ENCODE results near the gene ENDOU. TPM values are rescaled to one million over a fixed set of nuclear protein-coding genes. Genes with fewer than 3 reads are reported as not detected.

ENDOU gene
- total RNA-seq, 4 donors from 2014 or later = 0.32 TPM; not detected in 3

DNA sequence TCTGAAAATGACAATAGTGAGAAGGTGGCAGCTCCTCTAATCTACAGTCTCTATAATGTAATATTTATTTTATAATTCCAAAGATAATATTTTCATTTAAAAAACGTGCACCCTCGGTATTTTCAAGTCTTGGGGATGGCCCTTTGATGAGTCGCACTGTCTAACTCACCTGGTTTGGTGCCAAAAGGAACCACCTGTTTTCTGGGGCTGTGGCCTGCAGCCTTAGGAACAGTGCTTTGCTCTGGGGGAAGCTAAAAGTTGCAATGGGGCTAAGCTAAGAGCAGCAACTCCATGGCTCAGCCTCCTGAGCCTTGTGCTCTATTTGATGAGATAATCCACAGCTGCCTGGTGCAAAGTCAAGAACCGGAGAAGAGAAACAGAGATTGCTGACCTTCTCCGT, 6.4 kb upstream of the ENDOU start:
- no peak overlapping the region for H3K4me3 ChIP-seq
- intact Hi-C loops (cut with DNase I; ENCODE audit: low total_unique reads) (no loop called here), in situ Hi-C loops (cut with MboI; ENCODE audit: low pct_ligation_motif_present in 1 of 4, low pct_unique_long_range_greater_than_20kb in 1 of 4, low sequenced_read_pairs in 3 of 4) (loop anchor here in 2 of 4 donors (25.0 kb wide), 2 partner anchors 106 to 231 kb away; partner anchors contain the start of gene TMEM106C (in 1 of the 2))
- H3K36me3 ChIP-seq = no peaks in the 10 kb centered on the region
- no peak for TF ChIP-seq POLR2A (IDR thresholded peaks at IDR 0.05)
- TF ChIP-seq, protein P1, sequence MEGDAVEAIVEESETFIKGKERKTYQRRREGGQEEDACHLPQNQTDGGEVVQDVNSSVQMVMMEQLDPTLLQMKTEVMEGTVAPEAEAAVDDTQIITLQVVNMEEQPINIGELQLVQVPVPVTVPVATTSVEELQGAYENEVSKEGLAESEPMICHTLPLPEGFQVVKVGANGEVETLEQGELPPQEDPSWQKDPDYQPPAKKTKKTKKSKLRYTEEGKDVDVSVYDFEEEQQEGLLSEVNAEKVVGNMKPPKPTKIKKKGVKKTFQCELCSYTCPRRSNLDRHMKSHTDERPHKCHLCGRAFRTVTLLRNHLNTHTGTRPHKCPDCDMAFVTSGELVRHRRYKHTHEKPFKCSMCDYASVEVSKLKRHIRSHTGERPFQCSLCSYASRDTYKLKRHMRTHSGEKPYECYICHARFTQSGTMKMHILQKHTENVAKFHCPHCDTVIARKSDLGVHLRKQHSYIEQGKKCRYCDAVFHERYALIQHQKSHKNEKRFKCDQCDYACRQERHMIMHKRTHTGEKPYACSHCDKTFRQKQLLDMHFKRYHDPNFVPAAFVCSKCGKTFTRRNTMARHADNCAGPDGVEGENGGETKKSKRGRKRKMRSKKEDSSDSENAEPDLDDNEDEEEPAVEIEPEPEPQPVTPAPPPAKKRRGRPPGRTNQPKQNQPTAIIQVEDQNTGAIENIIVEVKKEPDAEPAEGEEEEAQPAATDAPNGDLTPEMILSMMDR (IDR thresholded peaks at IDR 0.05) = no peak
- no peak for TF ChIP-seq EP300 (IDR thresholded peaks at IDR 0.05; ENCODE audit: low read depth)
- no peak for TF ChIP-seq POLR2AphosphoS5 (IDR thresholded peaks at IDR 0.05)
- H3K27me3 ChIP-seq = no peaks in the 10 kb centered on the region
- no peak overlapping the region for H3K27ac ChIP-seq
- 52 to 64% methylated on average over 3 to 5 of the region's 5 CpGs for WGBS, 2 donors (ENCODE audit: low coverage in 1 of 2)
- peaks cover 11 to 20% (median 16%) of the 10 kb centered on the region in 4 donors for H3K4me1 ChIP-seq
- DNase-seq = no peak
- no peaks in the 10 kb centered on the region for H3K9me3 ChIP-seq

DNA sequence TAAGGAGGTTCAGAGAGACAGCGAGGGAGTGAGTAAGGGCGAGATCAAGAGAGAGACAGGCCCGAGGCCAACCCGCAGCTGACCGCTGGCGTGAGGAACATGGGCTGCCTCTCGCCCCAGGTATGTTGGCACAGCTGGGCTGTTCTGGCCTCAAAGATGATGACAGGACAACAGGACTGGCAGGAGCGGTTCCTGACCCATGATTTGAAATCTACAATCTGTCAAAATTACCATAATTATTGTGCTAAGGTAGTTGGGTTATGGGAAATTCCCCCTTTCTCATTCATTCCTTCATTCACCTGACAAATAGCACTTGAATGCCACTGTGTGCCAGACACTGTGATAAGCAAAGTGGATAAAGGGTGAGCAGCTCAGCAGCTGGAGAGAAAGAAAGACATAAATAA, 5.1 kb upstream of the ENDOU start:
- no peaks in the 10 kb centered on the region for H3K27me3 ChIP-seq

DNA sequence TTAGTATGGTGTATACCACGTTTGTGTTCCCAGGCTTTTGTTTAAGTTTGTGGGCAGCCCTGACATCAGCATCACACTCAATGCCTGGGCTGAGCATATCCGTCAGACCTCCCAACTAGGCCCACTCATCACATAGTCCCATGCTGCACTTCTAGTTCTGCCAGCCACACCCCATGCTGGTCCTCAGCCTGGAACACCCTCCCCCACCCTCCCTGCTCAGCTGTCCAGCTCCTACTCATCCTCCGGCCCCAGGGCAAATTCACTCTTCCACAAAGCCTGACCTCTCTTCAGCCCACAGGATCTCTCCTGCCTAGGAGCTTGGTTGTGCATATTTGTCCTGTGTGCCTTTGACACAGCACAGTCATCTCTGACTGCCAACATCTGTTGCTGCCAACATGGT, 3.9 kb upstream of the ENDOU start:
- in situ Hi-C loops (cut with MboI; ENCODE audit: low pct_ligation_motif_present in 1 of 4, low pct_unique_long_range_greater_than_20kb in 1 of 4, low sequenced_read_pairs in 3 of 4) = loop anchor here in 2 of 4 donors (25.0 kb wide), 2 partner anchors 108 to 233 kb away; partner anchors contain the start of gene TMEM106C (in 1 of the 2)

More for the DNA sequence above, 5.1 kb upstream of the ENDOU start:
- intact Hi-C loops (cut with DNase I; ENCODE audit: low total_unique reads) = no loop called here
- H3K4me1 ChIP-seq = peaks cover 0 to 7% (median 3%) of the 10 kb centered on the region in 4 donors
- DNase-seq = no peak
- H3K36me3 ChIP-seq = no peaks in the 10 kb centered on the region
- TF ChIP-seq EP300 (IDR thresholded peaks at IDR 0.05; ENCODE audit: low read depth) (no peak), POLR2A (IDR thresholded peaks at IDR 0.05) (no peak)
- no peak overlapping the region for H3K4me3 ChIP-seq
- no peak overlapping the region for H3K27ac ChIP-seq
- no peaks in the 10 kb centered on the region for H3K9me3 ChIP-seq
- WGBS, 2 donors (ENCODE audit: low coverage in 1 of 2) = 67 to 85% methylated on average over 8 of the region's 8 CpGs
- in situ Hi-C loops (cut with MboI; ENCODE audit: low pct_ligation_motif_present in 1 of 4, low pct_unique_long_range_greater_than_20kb in 1 of 4, low sequenced_read_pairs in 3 of 4) = loop anchor here in 2 of 4 donors (25.0 kb wide), 2 partner anchors 107 to 232 kb away; partner anchors contain the start of gene TMEM106C (in 1 of the 2)

DNA sequence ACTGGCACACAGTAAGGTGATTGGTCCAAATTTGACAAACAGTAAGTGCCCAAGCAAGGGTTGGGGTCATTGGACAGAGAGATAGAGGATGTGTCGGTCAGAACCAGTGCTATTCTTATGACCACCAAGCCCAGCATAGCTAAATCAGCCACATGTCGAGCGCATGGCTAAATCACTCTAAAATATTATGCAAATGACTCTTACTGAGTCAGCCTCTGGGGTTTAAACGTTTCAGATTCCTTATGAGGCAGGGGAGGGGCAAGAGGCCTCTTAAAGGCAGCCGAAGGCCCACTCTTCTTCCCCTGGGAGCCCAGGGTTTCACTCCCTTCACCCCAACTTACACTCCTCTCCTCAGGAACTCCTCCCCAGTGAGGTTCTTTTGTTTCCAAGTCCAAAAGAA, 603 bp upstream of the ENDOU start:
- H3K4me1 ChIP-seq = no peaks in the 10 kb centered on the region
- H3K4me3 ChIP-seq = no peak overlapping the region
- no peaks in the 10 kb centered on the region for H3K27me3 ChIP-seq
- H3K36me3 ChIP-seq = no peaks in the 10 kb centered on the region
- DNase-seq = no peak
- H3K27ac ChIP-seq = no peak overlapping the region
- no peaks in the 10 kb centered on the region for H3K9me3 ChIP-seq
- 54% methylated on average over 5 of the region's 5 CpGs; no CpG with 5 or more reads in 1 of the 2 donors for WGBS, 2 donors (ENCODE audit: low coverage in 1 of 2)
- in situ Hi-C loops (cut with MboI; ENCODE audit: low pct_ligation_motif_present in 1 of 4, low pct_unique_long_range_greater_than_20kb in 1 of 4, low sequenced_read_pairs in 3 of 4) (loop anchor here in 2 of 4 donors (25.0 kb wide), 2 partner anchors 111 to 236 kb away; partner anchors contain the start of gene TMEM106C (in 1 of the 2)), intact Hi-C loops (cut with DNase I; ENCODE audit: low total_unique reads) (no loop called here)
- TF ChIP-seq, protein P1 (IDR thresholded peaks at IDR 0.05) = no peak
- TF ChIP-seq POLR2AphosphoS5 (IDR thresholded peaks at IDR 0.05) (no peak), EP300 (IDR thresholded peaks at IDR 0.05; ENCODE audit: low read depth) (no peak), POLR2A (IDR thresholded peaks at IDR 0.05) (no peak)

More for the DNA sequence above, 3.9 kb upstream of the ENDOU start:
- TF ChIP-seq, protein P1 (IDR thresholded peaks at IDR 0.05) = no peak
- TF ChIP-seq POLR2A (IDR thresholded peaks at IDR 0.05) = no peak
- TF ChIP-seq EP300 (IDR thresholded peaks at IDR 0.05; ENCODE audit: low read depth) = no peak
- no peak for TF ChIP-seq POLR2AphosphoS5 (IDR thresholded peaks at IDR 0.05)
- H3K36me3 ChIP-seq = no peaks in the 10 kb centered on the region
- H3K4me3 ChIP-seq = no peak overlapping the region
- H3K4me1 ChIP-seq = no peaks in the 10 kb centered on the region
- H3K27me3 ChIP-seq = no peaks in the 10 kb centered on the region
- WGBS, 2 donors (ENCODE audit: low coverage in 1 of 2) = 73 to 100% methylated on average over 1 to 3 of the region's 3 CpGs
- no peak for DNase-seq
- intact Hi-C loops (cut with DNase I; ENCODE audit: low total_unique reads) = no loop called here
- H3K9me3 ChIP-seq = no peaks in the 10 kb centered on the region
- H3K27ac ChIP-seq = no peak overlapping the region
